Gastroesophageal sphincter (tissue), 4 donors: ENCODE measurements around the gene PGAP2. TPM values are rescaled to one million over a fixed set of nuclear protein-coding genes. Genes with fewer than 3 reads are reported as not detected.

Source experiments
- ATAC-seq: fragments of 150-250 bp; one replicate; pipeline ENCODE4 v1.9.1; 2016; ENCODE audit warnings: mild to moderate bottlenecking, moderate library complexity
- H3K27ac ChIP-seq, 4 donors: fragments of 200-600 bp; sonication (generic) in 3 of 4; 1 replicate in 3 of 4; 2 replicates in 1 of 4; pipeline ENCODE4 v1.5.1; 2016 to 2019
- H3K27me3 ChIP-seq: fragments of 200-600 bp; sonication (generic); one replicate; pipeline ENCODE4 v1.5.1; 2019
- H3K36me3 ChIP-seq, 2 donors: fragments of 200-600 bp; sonication (generic); one replicate each; pipeline ENCODE4 v1.5.1; 2019; ENCODE audit warnings: control low read depth in 1 of 2
- H3K4me1 ChIP-seq, 3 donors: fragments of 200-600 bp; sonication (generic); 1 replicate in 2 of 3; 2 replicates in 1 of 3; pipeline ENCODE4 v1.5.1; 2016 to 2019; ENCODE audit warnings: control low read depth in 2 of 3
- H3K4me3 ChIP-seq, 2 donors: fragments of 200-600 bp; sonication (generic); one replicate each; pipeline ENCODE4 v1.5.1; 2019; ENCODE audit warnings: mild to moderate bottlenecking in 1 of 2, moderate library complexity in 1 of 2
- H3K9me3 ChIP-seq, 3 donors: fragments of 200-600 bp; sonication (generic); one replicate each; pipeline ENCODE4 v1.5.1; 2017 to 2019; ENCODE audit warnings: control low read depth in 2 of 3
- CTCF ChIP-seq, 4 experiments: fragments of 200-600 bp in 2 of 4; fragments of 450-650 bp in 2 of 4; sonication (generic) in 1 of 4; IDR thresholded peaks; one replicate each; pipeline ENCODE4 v1.5.1; 2017 to 2019; ENCODE audit warnings: antibody characterized with exemption in 4 of 4, mild to moderate bottlenecking in 2 of 4, moderate library complexity in 2 of 4
- EP300 ChIP-seq: sonication (generic); formaldehyde crosslinking; IDR thresholded peaks from one replicate; pipeline ENCODE4 v1.6.1; 2017; ENCODE audit warnings: antibody characterized with exemption, mild to moderate bottlenecking
- POLR2A ChIP-seq, 2 donors: fragments of 450-650 bp; IDR thresholded peaks; one replicate each; pipeline ENCODE4 v1.6.1; 2017; ENCODE audit warnings: antibody characterized with exemption in 2 of 2, mild to moderate bottlenecking in 2 of 2, moderate library complexity in 1 of 2
- POLR2AphosphoS5 ChIP-seq: sonication (generic); formaldehyde crosslinking; IDR thresholded peaks from one replicate; pipeline ENCODE4 v1.6.1; 2017; ENCODE audit warnings: antibody characterized with exemption
- WGBS, 2 donors: methylation state at CpG; one replicate each; pipeline ENCODE4 v1.1.5; 2018; ENCODE audit warnings: low coverage in 1 of 2; 5-methylcytosine and 5-hydroxymethylcytosine counted together
- small RNA-seq, 4 donors: library from RNA; depleted of rRNA; stranded (forward); fragments of <200 nt; gene quantifications; one replicate each; pipeline ENCODE3, GENCODE V24; 2016
- total RNA-seq, 4 donors: library from RNA; depleted of rRNA; stranded (reverse); fragments of >200 nt; gene quantifications; one replicate each; pipeline ENCODE4 v1.1.0, GENCODE V29; 2016

Gene PGAP2
- total RNA-seq, 4 donors from 2014 or later: 4.2 to 12.0 (median 5.1) TPM

DNA sequence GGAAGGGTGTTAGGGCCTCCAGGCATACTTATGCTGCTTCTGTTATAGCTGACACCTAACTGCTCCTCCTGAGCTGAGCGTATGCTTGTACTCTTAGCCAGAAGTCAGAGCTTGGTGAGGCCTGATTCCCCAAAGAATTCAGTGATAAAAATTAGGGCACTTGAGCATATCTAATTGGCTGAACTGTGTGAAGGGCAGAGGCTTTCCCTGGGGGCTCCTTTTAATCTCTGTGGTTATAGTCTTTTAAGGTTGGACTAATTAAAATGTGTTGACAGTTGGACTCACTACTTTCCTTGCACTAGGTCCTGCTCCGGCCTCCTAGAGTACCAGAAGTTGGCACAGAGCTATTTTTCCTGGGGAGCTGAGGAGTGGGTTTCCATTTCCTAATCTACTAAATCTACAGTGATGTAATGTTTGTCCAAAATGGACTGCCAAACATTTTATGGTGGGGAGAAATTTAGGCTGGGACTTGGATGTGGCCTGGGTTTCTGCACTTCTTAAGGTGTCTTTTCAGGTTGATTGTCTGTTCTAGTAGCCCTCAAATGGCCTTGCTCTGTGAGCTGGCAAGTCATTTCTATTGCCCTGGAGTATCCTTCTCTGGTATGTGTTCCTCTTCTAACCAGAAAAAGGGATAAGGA is 65.5 kb downstream of the PGAP2 start:
- Histone ChIP-seq H3K27me3 (no peaks in the 10 kb centered on the region), H3K9me3 (no peaks in the 10 kb centered on the region), H3K36me3 (no peaks in the 10 kb centered on the region), H3K4me3 (no peak overlapping the region), H3K4me1 (peaks cover 8 to 75% (median 11%) of the 10 kb centered on the region in 3 donors), H3K27ac (no peak overlapping the region)
- 50 to 100% methylated on average over 1 of the region's 2 CpGs for WGBS, 2 donors
- TF ChIP-seq CTCF (IDR thresholded peaks at IDR 0.05) (no peak), EP300 (no peak), POLR2A (IDR thresholded peaks at IDR 0.05) (no peak), POLR2AphosphoS5 (no peak)
- no peak for ATAC-seq

Small RNA genes within 50 kb of the gene (small RNA-seq; reads per million reads assigned to genes)
- 0 reads per million in 4 donors for gene RNU7-50P

Other genes with a start within 250 kb of the PGAP2 start
- gene ART5, start 166.6 kb upstream of the PGAP2 start, total RNA-seq: under 1 TPM in 1 of 4 donors, not detected in 3; 0.27 TPM
- not detected for gene ART1, start 163.4 kb upstream of the PGAP2 start, total RNA-seq
- gene CHRNA10, start 137.2 kb upstream of the PGAP2 start, total RNA-seq: under 1 TPM in 3 of 4 donors, not detected in 1; 0.19 to 0.78 (median 0.67) TPM
- 100 to 1,000 TPM in 2 of 4 donors, 10 to 100 TPM in 2; 72.1 to 141 (median 103) TPM for gene NUP98, start 11.0 kb upstream of the PGAP2 start, total RNA-seq
- gene RHOG, start 32.4 kb downstream of the PGAP2 start, total RNA-seq: 10 to 100 TPM; 31.9 to 67.4 (median 52.2) TPM
- 100 to 1,000 TPM in 1 of 4 donors, 10 to 100 TPM in 3; 42.4 to 114 (median 72.8) TPM for gene STIM1, start 47.1 kb downstream of the PGAP2 start, total RNA-seq